BE2C (cell line): Measurements from ENCODE around the gene PIK3AP1.

Source experiments
- DNase-seq: peaks from one replicate; pipeline ENCODE4 v3.0.0-alpha.2; 2020
- H3K27me3 ChIP-seq: fragments of 250-450 bp; sonication (Bioruptor Pico); 2 replicates; pipeline ENCODE4 v1.5.1; 2020; ENCODE audit warnings: mild to moderate bottlenecking
- H3K36me3 ChIP-seq: fragments of 250-450 bp; sonication (Bioruptor Pico); 2 replicates; pipeline ENCODE4 v1.5.1; 2020; ENCODE audit warnings: mild to moderate bottlenecking
- H3K4me1 ChIP-seq: fragments of 250-450 bp; sonication (Bioruptor Pico); 2 replicates; pipeline ENCODE4 v1.5.1; 2020
- H3K4me3 ChIP-seq: 2 replicates; pipeline ENCODE4 v1.5.1; 2011; ENCODE audit warnings: low read depth, low read length
- H3K9me3 ChIP-seq: fragments of 250-450 bp; sonication (Bioruptor Pico); 2 replicates; pipeline ENCODE4 v1.5.1; 2020
- TF ChIP-seq, protein P1 (sequence below): IDR thresholded peaks from 2 replicates; pipeline ENCODE4 v1.5.1; 2012; ENCODE audit warnings: mild to moderate bottlenecking, low read depth, low read length

The PIK3AP1 gene

GRCh38 chr10:96708456-96708855 is 11.9 kb downstream of the PIK3AP1 start:
- TF ChIP-seq, protein P1, sequence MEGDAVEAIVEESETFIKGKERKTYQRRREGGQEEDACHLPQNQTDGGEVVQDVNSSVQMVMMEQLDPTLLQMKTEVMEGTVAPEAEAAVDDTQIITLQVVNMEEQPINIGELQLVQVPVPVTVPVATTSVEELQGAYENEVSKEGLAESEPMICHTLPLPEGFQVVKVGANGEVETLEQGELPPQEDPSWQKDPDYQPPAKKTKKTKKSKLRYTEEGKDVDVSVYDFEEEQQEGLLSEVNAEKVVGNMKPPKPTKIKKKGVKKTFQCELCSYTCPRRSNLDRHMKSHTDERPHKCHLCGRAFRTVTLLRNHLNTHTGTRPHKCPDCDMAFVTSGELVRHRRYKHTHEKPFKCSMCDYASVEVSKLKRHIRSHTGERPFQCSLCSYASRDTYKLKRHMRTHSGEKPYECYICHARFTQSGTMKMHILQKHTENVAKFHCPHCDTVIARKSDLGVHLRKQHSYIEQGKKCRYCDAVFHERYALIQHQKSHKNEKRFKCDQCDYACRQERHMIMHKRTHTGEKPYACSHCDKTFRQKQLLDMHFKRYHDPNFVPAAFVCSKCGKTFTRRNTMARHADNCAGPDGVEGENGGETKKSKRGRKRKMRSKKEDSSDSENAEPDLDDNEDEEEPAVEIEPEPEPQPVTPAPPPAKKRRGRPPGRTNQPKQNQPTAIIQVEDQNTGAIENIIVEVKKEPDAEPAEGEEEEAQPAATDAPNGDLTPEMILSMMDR: no peak
- H3K4me1 ChIP-seq: no peaks in the 10 kb centered on the region
- DNase-seq: no peak
- no peaks in the 10 kb centered on the region for H3K9me3 ChIP-seq
- no peak overlapping the region for H3K4me3 ChIP-seq
- no peaks in the 10 kb centered on the region for H3K36me3 ChIP-seq
- H3K27me3 ChIP-seq: no peaks in the 10 kb centered on the region

DNA sequence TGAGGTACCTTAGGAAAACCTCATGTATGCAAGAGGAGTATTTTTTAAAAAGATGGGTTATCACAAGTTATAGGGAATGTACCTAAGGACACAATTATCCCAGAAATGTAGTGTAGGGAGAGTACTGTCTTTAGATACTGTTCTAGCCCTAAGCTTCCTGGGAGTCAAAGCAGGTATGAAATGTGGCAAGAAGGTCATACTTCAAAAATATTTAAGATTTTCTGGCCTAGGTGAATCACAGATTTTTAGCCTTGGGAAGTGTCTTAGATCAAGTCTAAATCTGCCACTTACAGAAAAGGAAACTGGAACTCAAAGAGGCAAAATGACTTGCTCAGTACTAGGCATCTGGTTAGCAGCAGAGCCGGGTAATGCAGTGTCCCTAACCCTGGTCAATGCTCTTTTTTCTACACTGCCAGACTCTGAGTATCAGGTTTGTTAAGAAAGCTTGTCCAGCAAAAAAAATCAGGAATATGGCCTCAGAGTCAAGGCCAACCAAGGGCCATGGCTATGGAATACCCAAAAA is 13.9 kb downstream of the PIK3AP1 start:
- Histone ChIP-seq H3K4me3 (no peak overlapping the region), H3K4me1 (no peaks in the 10 kb centered on the region), H3K27me3 (no peaks in the 10 kb centered on the region), H3K9me3 (no peaks in the 10 kb centered on the region), H3K36me3 (no peaks in the 10 kb centered on the region)
- DNase-seq: no peak
- TF ChIP-seq, protein P1: no peak

DNA sequence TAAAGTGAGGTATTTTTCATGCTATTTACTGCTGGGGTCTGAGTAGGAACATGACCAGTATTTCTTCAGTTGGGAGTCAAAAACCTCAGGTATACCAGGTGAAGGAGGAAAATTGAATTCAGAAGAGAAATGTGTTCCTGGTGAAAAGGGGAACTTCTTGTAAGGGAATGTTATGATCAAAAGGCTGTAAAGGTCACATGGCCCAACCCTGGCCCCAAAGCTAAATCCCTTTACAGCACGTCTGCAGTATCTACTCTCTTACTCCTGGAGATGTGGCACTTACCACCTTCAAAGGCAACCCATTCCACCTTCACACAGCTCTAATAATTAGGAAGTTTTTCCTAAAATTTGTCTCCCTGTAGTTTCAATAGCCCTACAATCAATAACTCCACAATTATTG is 15.2 kb downstream of the PIK3AP1 start:
- no peaks in the 10 kb centered on the region for H3K36me3 ChIP-seq
- no peak overlapping the region for H3K4me3 ChIP-seq
- TF ChIP-seq, protein P1: no peak
- H3K9me3 ChIP-seq: no peaks in the 10 kb centered on the region
- no peak for DNase-seq
- no peaks in the 10 kb centered on the region for H3K27me3 ChIP-seq
- no peaks in the 10 kb centered on the region for H3K4me1 ChIP-seq

- H3K9me3 ChIP-seq: no peaks in the 10 kb centered on the region
- H3K4me1 ChIP-seq: no peaks in the 10 kb centered on the region
- TF ChIP-seq, protein P1: no peak
- H3K27me3 ChIP-seq: no peaks in the 10 kb centered on the region
- no peak overlapping the region for H3K4me3 ChIP-seq
- no peak for DNase-seq
- H3K36me3 ChIP-seq: no peaks in the 10 kb centered on the region
Observed at GRCh38 chr10:96704563-96704962, 15.8 kb downstream of the PIK3AP1 start.

DNA sequence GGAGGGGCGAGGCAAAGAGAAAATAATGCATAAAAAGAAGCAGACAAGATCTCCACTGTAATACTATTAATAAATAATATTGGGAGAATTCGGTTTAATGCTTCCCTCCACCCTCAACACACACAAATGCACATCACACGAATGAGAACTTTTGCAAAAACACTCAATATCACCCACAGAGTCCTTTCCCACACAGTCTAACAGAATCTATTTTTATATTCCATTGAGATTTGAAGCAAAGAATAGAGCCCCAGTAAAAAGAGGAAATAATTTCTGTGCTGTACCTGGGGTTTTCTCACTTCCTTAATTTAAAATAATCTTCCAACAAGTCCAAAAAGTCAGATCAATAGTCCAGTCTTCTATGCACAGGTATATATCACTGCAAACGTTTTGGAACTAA is 17.0 kb downstream of the PIK3AP1 start:
- TF ChIP-seq, protein P1: no peak
- no peaks in the 10 kb centered on the region for H3K36me3 ChIP-seq
- DNase-seq: no peak

DNA sequence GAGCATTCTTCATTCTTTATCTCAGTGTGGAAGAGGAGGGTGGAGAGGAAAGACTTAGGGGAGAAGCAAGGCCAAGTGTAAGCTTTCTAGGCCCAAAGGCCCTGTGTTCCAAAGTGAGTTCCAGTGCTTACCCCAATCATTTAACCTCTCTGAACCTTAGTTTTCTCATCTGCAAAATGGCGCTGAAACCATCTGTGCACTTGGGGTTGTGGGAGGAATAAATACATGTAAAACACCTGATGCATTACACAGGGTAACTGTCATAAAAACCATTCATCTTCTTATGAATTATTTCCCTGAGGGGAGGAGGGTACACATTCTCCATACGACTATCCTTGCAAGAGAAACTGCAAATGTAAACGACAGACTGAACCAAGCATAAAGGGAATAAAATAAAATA is 19.0 kb downstream of the PIK3AP1 start:
- Histone ChIP-seq H3K4me3 (no peak overlapping the region), H3K36me3 (no peaks in the 10 kb centered on the region), H3K27me3 (no peaks in the 10 kb centered on the region), H3K4me1 (no peaks in the 10 kb centered on the region), H3K9me3 (no peaks in the 10 kb centered on the region)
- TF ChIP-seq, protein P1: no peak
- no peak for DNase-seq

More for the DNA sequence above, 17.0 kb downstream of the PIK3AP1 start:
- Histone ChIP-seq H3K9me3 (no peaks in the 10 kb centered on the region), H3K27me3 (no peaks in the 10 kb centered on the region), H3K4me3 (no peak overlapping the region), H3K4me1 (no peaks in the 10 kb centered on the region)
